ENCODE measurements around the gene PCMT1.
A peak's percentile ranks its signal among the peaks of the same experiment; 100 is the strongest.
"Not testable (repeated sequence)": the region's sequence is repeated elsewhere in the genome, so short reads cannot be mapped to it uniquely, and the experiment has no call there.

PCMT1 gene

DNA sequence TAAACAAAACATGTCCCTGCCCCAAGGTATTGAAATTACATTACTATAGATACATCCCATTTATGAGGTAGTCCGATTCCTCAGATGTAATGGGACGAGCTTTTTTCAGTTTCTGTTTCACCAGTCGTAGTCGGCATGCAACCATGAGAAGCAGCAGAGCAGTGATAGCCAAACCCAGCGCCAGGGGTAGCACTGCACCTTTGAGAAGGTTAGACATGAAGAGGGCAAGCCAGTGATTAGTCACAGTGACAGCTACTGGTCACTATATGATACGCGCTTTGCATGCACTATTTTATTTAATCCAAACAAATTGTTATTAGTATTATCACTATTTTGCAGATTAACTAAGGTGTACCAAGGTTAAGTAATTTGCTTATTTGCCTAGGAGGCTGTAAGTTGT lies 71.0 kb downstream of the PCMT1 start:
- no peak for DNase-seq

DNA sequence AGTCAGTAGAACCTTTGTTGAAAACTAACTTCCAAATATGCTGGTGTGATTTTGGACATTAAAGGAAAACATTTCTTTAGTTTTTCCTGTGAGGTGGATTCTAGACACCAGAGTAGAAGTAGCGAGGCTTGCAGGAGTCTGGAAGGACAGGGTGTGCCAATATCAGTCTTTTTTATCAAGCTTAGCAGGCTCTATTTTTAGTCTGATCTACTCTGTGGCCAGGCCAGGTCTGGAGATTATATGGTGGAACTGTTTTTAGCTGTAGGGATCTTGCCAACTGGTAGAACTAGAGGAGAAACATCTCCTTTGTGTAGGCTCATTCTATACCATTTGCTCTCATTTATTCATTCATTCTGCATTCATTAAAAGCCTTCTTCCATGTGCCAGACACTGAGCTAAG lies 72.0 kb downstream of the PCMT1 start:
- no peak for DNase-seq

DNA sequence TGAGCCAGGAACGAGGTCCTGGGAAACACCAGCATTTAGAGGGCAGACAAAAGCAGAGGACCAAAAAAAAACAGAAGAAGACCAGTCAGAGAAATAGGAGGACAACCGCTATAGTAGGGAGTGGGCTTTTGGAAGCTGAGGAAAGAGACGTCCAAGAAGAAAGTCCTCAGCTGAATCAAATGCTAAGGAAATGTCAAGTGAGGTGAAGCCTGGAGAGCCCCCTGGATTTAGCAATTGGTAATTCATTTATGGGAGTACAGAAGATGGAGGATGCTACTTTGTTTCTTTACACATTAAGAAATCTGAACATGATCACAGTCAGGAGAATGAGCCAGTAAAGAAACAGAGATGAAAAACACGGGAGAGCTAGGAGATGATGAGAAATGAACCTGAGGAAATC lies 73.5 kb downstream of the PCMT1 start:
- DNase-seq = no peak

DNA sequence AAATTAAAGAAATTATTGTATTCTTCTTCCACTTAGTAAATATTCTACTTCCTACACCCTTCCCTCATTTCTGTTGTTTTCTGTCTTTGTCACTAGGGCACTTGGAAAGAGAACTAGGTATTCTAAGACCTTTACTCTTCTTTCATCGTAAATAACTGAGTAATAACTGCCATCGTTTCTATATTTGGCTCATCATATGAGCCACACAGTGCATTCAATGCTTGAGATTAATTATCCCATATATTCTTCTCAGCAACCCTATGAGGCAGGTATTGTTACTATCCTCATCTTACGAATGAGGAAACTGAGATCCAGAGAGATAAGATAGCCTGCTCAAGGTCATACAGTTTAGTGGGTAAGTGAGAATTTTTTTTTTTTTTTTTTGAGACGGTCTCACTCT lies 75.8 kb downstream of the PCMT1 start:
- no peak for DNase-seq

DNA sequence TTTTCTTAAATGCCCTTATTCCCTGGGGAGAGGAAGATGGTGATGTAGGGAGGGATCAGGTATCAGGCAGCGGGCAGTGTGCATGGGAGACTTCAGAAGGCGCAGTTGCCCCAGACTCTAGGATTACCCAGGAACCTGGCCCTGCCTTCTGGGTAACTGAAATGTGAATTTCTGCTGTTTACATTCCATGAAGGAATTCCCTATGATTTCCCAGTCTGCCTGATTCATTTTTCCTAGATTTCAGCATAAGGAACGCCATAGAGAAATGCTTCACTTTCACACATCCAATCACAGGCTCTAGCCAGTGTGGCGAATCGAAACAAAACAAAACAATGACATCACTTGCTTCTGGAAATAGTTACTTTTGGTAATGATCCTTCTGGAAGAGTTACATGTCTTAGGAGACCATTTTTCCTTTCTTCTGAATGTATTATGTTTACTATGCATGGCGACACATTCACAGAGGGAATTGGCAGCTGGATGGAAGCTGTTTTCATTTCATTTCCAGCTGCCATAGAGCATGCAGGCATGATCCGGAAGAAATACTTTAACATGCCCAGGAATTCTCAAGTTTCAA lies 81.3 kb downstream of the PCMT1 start:
- peak in 2 of 51 donors; percentile 53 to 69 for DNase-seq

DNA sequence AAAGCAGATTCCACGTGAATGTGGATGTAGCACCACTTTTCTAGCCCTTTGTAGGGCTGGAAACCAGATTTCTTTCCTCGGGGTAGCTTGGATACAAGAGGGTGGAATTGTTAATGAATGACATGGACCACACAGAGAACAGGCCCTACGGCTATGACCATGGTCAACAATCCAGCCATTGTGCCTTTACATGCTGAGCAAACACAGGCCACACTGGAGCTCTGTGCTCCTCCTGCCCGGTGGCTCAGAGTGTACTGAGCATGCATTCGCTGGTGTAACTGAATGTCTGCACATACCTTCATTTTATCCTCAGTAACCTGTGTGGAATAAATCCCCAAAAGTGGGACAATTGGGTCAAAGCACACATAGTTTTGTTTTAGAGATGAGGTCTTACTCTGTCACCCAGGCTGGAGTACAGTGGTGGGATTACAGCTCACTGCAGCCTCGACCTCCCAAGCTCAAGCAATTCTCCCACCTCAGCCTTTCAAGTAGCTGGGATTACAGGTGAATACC lies 81.8 kb downstream of the PCMT1 start:
- DNase-seq = peak in 34 of 51 donors; percentile 4 to 80 (median 42)

DNA sequence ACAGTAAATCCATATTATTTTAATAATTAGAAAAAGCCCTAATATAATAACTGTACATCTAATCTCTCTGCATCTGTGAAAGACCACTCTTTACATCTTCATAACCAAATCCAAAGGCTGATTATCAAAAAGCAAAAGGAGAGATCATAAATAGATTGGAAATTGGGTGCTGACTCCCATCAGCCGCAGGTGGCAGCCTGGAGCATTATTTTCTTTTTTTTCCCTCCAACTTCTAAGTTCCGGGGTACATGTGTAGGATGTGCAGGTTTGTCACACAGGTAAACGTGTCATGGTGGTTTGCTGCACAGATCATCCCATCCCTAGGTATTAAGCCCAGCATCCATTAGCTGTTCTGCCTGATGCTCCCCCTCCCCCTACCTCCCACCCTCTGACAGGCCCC lies 84.1 kb downstream of the PCMT1 start:
- DNase-seq = no peak

DNA sequence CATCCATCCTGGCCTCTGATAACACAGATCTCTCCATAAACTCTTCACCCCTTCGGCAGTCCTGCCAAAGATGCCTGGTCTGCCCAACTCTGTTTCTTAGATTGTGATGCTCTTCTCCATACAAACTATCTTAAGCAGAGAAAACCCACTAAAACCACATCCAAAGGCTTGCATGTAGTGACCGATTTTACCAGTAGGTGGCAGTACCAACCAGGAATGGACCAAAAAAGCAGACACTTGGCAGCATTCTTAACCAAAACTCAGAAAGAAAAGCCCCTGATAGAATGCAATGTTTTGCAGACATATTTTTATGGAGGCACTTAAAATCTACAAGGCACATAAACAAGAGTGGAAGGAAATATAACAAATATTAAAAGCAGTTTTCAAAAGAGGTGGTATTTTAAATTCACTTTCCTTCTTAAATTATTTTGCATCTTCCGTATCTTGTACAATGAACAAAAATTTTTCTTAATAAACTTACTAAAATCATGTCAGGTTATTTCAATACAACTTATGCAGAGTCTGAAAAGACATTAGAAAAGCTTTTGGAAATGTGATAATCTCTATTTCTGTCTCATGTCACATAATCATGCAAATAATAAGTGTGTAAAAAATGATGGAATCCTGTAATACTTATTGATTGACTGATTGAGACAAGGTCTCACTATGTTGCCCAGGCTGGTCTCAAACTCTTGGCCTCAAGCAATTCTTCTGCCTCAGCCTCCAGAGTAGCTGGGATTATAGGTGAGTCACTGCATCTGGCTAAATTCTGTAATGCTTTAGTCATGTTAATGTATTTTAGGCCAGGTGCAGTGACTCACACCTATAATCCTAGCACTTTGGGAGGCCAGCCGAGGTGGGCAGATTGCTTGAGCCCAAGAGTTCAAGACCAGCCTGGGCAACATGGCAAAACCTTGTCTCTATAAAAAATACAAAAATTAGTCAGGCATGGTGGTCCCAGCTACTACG lies 85.3 kb downstream of the PCMT1 start:
- DNase-seq = peak in 33 of 51 donors; percentile 3 to 81 (median 36)

DNA sequence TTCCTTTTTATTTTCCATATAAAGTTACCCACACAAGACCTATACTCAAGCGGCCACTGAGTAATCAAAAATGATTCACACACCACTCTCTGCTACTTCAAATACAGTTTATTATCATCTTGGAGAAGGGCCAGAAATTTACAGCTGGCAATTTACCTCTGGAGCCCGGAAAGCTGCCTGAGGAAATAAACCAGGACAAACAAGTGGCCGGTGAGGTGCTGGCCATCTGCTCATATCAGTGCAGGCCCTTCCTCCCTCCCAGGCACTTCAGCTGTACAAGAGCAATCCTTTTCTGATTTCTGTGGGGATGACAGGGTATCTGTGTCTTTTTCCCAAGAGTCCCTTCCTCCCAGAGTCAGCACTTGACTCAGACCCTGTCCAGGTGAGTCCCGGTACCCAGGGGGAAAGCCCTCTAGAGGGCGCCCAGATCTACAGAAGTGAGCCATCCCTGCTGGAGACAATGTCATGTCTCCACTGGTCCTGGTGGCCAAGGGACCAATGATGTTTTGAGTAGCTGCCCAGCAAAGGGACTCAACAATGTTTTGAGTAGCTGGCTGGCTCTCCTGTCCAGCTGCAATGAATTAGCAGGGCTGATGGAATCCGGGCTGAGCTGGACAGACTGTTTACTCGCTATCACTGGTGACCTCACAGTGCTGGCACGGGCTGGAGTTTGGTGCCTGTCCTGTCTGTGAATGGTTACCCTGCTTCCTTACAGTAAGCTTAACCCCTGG lies 91.0 kb downstream of the PCMT1 start:
- peak in 27 of 51 donors; percentile 1 to 52 (median 30) for DNase-seq

DNA sequence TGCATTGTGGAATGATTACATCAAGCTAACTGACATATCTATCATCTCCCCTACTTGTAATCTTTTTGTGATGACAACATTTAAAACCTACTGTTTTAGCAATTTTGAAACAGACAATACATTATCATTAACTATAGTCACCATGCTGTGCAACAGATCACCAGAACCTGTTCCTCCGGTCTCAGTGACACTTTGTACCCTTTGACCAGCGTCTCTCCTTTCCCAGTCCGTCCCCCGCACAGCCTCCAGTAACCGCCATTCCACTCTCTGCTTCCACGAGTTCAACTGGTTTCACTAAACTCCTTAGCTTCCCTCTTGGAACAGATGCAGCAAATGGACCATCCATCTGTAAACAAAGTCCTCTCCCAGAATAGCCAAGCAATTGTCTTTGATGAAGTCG lies 92.8 kb downstream of the PCMT1 start:
- DNase-seq = no peak

DNA sequence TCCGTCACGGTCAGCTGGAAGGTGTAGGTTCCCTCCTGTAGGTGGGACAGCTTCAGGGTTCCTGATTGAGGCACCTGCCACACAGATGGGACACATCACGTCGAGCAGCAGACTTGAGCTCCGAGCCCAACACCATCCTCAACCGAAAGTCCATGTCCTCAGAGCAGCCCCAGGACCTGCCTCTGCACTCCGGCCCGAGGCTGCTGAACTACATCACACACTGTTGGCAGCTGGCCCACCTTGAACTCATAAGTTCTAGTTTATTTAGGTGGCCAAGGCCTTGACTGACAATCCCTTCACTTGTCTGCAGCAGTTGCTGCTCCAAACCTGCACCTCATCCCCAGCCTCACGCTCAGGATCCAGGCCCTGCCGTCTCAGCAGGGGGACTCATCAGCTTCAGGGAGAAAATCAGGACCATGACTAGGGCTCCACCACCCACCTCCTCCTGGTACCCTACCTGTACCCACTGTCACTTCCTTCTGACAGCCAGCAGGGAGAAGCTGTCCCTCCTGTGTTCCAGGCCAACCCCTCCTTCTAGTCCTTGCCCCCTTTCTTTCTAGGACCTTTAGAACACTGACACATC lies 93.6 kb downstream of the PCMT1 start:
- no peak for DNase-seq

DNA sequence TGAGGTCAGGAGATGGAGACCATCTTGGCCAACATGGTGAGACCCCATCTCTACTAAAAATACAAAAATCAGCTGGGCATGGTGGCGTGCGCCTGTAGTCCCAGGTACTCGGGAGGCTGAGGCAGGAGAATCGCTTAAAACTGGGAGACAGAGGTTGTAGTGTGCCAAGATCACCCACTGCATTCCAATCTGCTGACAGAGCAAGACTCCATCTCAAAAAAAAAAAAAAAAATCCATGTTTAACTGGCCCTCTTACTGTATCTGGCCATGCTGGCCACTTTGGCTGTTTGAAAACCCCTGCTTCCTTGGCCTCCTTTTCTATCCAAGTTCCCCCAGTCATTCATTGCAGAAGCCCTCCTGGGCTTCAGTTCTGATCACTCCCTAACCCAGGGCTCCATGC lies 94.5 kb downstream of the PCMT1 start:
- not testable (repeated sequence) for DNase-seq

DNA sequence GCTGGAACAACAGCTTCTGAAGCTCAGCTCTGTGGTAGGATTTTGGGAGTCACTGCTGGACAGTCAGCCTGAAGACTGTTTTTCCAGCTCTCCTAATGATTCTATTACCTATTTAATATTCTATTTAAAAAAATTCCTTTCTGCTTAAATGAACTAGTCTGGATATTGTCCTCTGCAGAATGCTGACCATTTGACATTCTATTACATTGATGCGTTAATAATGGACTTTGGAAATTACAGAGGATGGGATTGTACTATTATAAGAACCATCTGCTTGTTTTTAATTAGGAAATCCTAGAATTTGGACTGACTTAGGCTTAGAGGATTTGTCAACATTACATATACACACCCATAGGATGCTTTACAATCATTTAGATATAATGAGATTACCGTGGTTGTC lies 94.9 kb downstream of the PCMT1 start:
- DNase-seq = no peak

DNA sequence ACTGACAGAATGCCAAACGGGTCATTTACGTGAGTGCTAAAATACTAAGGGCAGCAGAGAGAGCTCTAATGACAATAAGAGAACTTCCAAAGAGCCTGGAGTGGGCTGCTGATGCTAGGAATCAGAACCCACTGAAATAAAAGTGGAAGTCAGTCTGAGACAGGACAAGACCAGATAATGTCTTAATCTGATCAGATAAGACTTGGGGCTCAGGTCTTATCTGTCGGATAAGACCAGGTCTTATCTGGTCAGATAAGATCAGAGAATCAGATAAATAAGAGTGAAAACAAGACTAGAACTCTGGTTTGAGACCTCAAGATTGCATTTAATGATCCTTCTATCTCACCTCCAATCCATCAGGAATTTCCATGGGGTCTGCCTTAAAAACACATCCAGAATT lies 96.0 kb downstream of the PCMT1 start:
- DNase-seq = no peak

DNA sequence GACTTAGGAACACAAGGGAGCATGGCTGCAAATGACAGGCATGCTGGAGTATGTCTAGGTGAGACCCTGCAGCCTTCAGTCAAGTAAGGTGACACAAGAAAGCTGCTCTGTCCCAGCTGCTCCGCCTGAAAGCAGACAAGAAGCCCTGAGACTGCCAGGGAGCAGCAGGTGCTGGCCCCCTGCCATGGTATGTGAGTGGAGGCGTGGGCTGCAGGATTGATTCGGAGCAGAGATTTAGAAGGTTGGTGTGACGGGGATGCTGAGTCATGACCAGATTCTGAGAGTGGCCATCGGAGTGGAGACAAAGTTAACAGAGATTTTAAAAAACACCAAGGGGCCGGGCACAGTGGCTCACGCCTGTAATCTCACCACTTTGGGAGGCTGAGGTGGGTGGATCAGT lies 96.8 kb downstream of the PCMT1 start:
- peak in 3 of 51 donors; percentile 10 to 34 (median 12) for DNase-seq

DNA sequence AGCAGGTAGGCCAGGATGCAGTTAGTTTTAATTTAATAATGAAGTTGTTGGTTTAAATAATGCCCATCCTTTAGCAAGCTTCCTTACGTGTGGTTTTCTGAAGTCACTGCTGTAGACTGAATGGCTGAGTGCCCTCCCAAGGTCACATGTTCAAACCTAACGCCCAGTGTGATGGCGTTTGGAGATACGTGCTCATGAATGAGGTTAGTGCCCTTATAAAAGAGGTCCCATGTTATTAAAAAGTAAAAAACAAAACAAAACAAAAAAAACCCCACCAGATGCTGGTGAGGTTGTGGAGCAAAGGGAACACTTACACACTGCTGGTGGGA lies 98.4 kb downstream of the PCMT1 start:
- no peak for DNase-seq

DNA sequence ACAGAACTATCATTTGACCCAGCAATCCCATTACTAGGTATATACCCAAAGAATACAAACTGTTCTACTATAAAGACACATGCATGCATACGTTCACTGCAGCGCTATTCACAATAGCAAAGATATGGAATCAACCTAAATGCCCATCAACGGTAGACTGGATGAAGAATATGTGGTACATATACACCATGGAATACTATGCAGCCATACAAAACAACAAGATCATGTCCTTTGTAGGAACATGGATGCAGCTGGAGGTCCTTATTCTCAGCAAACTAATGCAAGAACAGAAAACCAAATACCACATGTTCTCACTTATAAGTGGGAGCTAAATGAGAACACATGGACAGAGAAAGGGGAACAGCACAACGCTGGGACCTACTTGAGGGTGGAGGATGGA lies 98.8 kb downstream of the PCMT1 start:
- not testable (repeated sequence) for DNase-seq

DNA sequence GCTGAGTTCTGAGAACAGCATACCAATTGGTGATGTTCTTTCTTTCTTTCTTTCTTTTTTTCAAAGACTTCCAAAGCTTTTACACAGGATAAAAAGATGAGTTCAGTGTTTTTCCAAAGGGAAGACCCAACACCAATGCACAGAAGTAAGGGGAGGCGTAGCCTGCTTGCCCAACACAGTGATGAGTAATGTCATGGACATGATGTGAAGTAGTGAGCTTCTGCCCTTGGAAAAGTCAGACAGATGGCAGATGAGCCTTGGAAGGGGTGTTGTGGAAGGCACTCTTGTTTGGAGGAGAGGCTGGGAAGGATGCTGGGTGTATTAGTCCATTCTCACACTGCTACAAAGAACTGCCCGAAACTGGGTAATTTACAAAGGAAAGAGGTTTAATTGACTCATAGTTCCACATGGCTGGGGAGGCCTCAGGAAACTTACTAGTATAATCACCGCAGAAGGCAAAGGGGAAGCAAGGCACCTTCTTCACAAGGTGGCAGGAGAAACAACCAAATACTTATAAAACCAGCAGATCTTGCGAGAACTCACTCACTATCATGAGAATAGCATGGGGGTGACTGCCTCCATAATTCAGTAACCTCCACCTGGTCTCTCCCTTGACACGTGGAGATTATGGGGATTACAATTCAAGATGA lies 102.0 kb downstream of the PCMT1 start:
- DNase-seq = no peak

DNA sequence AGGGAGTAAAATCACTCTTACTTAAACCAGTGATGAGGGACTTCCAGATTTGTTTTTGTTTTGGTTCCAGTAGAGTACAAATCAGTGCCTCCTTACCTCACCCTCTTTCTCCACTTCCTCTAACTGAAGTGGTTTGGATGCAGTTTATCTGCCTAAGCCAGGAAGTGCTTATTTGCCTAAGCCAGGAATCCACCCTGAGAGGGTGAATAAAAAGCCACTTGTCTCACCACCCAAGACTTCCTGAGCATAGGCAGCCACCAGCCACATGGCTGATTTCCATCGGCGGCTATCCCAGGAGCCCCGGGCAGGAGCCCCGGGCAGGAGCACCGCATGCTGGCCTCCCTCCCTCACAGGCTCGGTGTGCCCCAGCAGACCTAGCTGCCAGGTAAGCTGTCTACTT lies 102.6 kb downstream of the PCMT1 start:
- no peak for DNase-seq

DNA sequence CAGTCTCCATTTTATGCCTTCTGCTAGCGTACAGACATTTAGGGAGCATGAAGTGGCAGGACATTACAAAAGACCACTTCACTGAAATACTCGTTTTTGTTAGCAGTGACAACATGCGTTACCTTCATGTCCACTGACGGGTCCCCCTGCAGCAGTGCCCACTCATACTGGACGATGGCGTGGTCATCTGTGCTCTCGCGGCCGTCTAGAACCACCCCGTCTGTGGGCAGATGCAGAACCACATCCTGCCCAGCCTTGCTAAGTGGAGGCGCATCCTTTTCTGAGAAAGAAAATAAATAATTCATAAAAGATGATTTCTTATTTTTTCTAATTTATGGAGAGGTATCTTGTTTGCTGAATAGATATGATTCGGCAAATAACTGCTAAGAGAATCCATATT lies 103.3 kb downstream of the PCMT1 start:
- no peak for DNase-seq

DNA sequence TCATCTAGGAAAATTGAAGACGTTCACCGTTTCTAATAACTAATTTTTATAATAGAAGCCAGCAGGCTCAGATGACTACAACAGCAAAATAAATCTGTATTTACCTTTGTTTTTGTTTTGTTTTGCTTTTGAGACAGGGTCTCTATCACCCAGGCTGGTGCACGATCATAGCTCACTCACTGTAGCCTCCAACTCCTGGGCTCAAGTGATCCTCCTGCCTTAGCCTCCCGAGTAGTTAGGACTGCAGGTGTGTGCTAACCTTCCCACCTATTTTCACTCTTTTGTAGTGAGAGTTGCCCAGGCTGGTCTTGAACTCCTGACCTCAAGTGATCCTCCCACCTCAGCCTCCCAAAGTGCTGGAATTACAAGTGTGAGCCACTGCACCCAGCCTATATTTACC lies 104.5 kb downstream of the PCMT1 start:
- not testable (repeated sequence) for DNase-seq
